ENCODE data around the gene IFNLR1.
"Not testable (repeated sequence)": the region's sequence is repeated elsewhere in the genome, so short reads cannot be mapped to it uniquely, and the experiment has no call there.

IFNLR1 gene

GRCh38 chr1:24215226-24215814 is 28.2 kb upstream of the IFNLR1 start:
- no peak for TF ChIP-seq CTCF (IDR thresholded peaks at IDR 0.05; ENCODE audit: low read depth, low read length)
- no peak for DNase-seq (ENCODE audit: low read depth, low spot score)
- in situ Hi-C loops (cut with HindIII; ENCODE audit: low sequenced_read_pairs) = no loop called here
- H3K4me3 ChIP-seq (ENCODE audit: low read depth, low read length) = no peak overlapping the region

GRCh38 chr1:24212376-24212775 is 25.3 kb upstream of the IFNLR1 start:
- no peak for DNase-seq (ENCODE audit: low read depth, low spot score)
- in situ Hi-C loops (cut with HindIII; ENCODE audit: low sequenced_read_pairs) = no loop called here
- H3K4me3 ChIP-seq (ENCODE audit: low read depth, low read length) = no peak overlapping the region
- TF ChIP-seq CTCF (IDR thresholded peaks at IDR 0.05; ENCODE audit: low read depth, low read length) = no peak

GRCh38 chr1:24210195-24210627 is 23.1 kb upstream of the IFNLR1 start:
- in situ Hi-C loops (cut with HindIII; ENCODE audit: low sequenced_read_pairs) = no loop called here
- no peak for DNase-seq (ENCODE audit: low read depth, low spot score)
- TF ChIP-seq CTCF (IDR thresholded peaks at IDR 0.05; ENCODE audit: low read depth, low read length) = no peak

GRCh38 chr1:24209097-24209496 is 22.0 kb upstream of the IFNLR1 start:
- no peak for TF ChIP-seq CTCF (IDR thresholded peaks at IDR 0.05; ENCODE audit: low read depth, low read length)
- in situ Hi-C loops (cut with HindIII; ENCODE audit: low sequenced_read_pairs) = no loop called here
- DNase-seq (ENCODE audit: low read depth, low spot score) = no peak
- no peak overlapping the region for H3K4me3 ChIP-seq (ENCODE audit: low read depth, low read length)

More at GRCh38 chr1:24210195-24210627, 23.1 kb upstream of the IFNLR1 start:
- no peak overlapping the region for H3K4me3 ChIP-seq (ENCODE audit: low read depth, low read length)

- in situ Hi-C loops (cut with HindIII; ENCODE audit: low sequenced_read_pairs) = no loop called here
- no peak for TF ChIP-seq CTCF (IDR thresholded peaks at IDR 0.05; ENCODE audit: low read depth, low read length)
- no peak overlapping the region for H3K4me3 ChIP-seq (ENCODE audit: low read depth, low read length)
- no peak for DNase-seq (ENCODE audit: low read depth, low spot score)
Observed at GRCh38 chr1:24207709-24208108, 20.6 kb upstream of the IFNLR1 start.

- in situ Hi-C loops (cut with HindIII; ENCODE audit: low sequenced_read_pairs); DNase-seq (ENCODE audit: low read depth, low spot score); H3K4me3 ChIP-seq (ENCODE audit: low read depth, low read length): not testable (repeated sequence)
Observed at GRCh38 chr1:24207395-24207687, 20.3 kb upstream of the IFNLR1 start.

- no peak for DNase-seq (ENCODE audit: low read depth, low spot score)
- H3K4me3 ChIP-seq (ENCODE audit: low read depth, low read length) = no peak overlapping the region
- TF ChIP-seq CTCF (IDR thresholded peaks at IDR 0.05; ENCODE audit: low read depth, low read length) = no peak
- in situ Hi-C loops (cut with HindIII; ENCODE audit: low sequenced_read_pairs) = no loop called here
Observed at GRCh38 chr1:24206516-24207394, 19.7 kb upstream of the IFNLR1 start.

Data from astrocyte of the spinal cord (primary cell).